Left ventricle myocardium inferior (tissue), 1 donor: ENCODE data around the gene ATP5IF1. TPM values are rescaled to one million over a fixed set of nuclear protein-coding genes. Genes with fewer than 3 reads are reported as not detected.

Experiments used
- DNase-seq: peaks from one replicate; pipeline ENCODE4 v3.0.0-alpha.2; 2020
- H3K27ac ChIP-seq: fragments of 200-600 bp; replicated peaks from 2 replicates; pipeline ENCODE4 v1.8.0; 2021
- H3K27me3 ChIP-seq: fragments of 200-600 bp; 2 replicates; pipeline ENCODE4 v1.8.0; 2021; ENCODE audit warnings: low read depth
- H3K36me3 ChIP-seq: fragments of 200-600 bp; 2 replicates; pipeline ENCODE4 v1.8.0; 2021
- H3K4me1 ChIP-seq: fragments of 200-600 bp; 2 replicates; pipeline ENCODE4 v1.8.0; 2021
- H3K4me3 ChIP-seq: fragments of 200-600 bp; 2 replicates; pipeline ENCODE4 v1.8.0; 2021; ENCODE audit warnings: mild to moderate bottlenecking, moderate library complexity
- H3K9me3 ChIP-seq: fragments of 200-600 bp; replicated peaks from 2 replicates; pipeline ENCODE4 v1.8.0; 2021
- CTCF ChIP-seq: fragments of 200-600 bp; IDR thresholded peaks from 2 replicates; pipeline ENCODE4 v1.8.0; 2021; ENCODE audit warnings: antibody characterized with exemption, mild to moderate bottlenecking, borderline replicate concordance
- intact Hi-C: fragments of 100-400 bp; cut with micrococcal nuclease; formaldehyde crosslinking; loops from one replicate; pipeline ENCODE4 v1.11.0; 2022
- total RNA-seq: library from RNA; stranded (reverse); fragmentation: NEBNext Ultra II Directional; extraction: Animal tissue kit (Norgen Biotek cat#: 25700); gene quantifications from one replicate; pipeline ENCODE4 v1.2.1, GENCODE V29; 2021
- donor health status: DM: no; HTN: yes; CAD: no; lungs with severe emphysema.

ATP5IF1 gene
- total RNA-seq, 1 donor from 2014 or later = 430 TPM

- TF ChIP-seq CTCF = no peak
- Histone ChIP-seq H3K27me3 (no peaks in the 10 kb centered on the region), H3K4me3 (no peak overlapping the region), H3K9me3 (no peaks in the 10 kb centered on the region), H3K27ac (peak overlapping the region; percentile 92), H3K36me3 (peaks cover 9% of the 10 kb centered on the region), H3K4me1 (peaks cover 75% of the 10 kb centered on the region)
- DNase-seq = no peak
- intact Hi-C loops = no loop called here
These were observed 4.1 kb downstream of the ATP5IF1 start for GRCh38 chr1:28240024-28240423.

GRCh38 chr1:28241638-28242241 lies 5.8 kb downstream of the ATP5IF1 start:
- Histone ChIP-seq H3K9me3 (no peaks in the 10 kb centered on the region), H3K36me3 (peaks cover 9% of the 10 kb centered on the region), H3K27ac (peak overlapping the region; percentile 27), H3K4me3 (no peak overlapping the region), H3K4me1 (peaks cover 76% of the 10 kb centered on the region), H3K27me3 (no peaks in the 10 kb centered on the region)
- intact Hi-C loops = no loop called here
- DNase-seq = no peak
- TF ChIP-seq CTCF = no peak

- Histone ChIP-seq H3K9me3 (no peaks in the 10 kb centered on the region), H3K4me3 (no peak overlapping the region), H3K36me3 (no peaks in the 10 kb centered on the region), H3K27ac (peak overlapping the region; percentile 94), H3K4me1 (peaks cover 73% of the 10 kb centered on the region), H3K27me3 (no peaks in the 10 kb centered on the region)
- intact Hi-C loops = no loop called here
- no peak for DNase-seq
- TF ChIP-seq CTCF = no peak
These were observed 7.9 kb downstream of the ATP5IF1 start for GRCh38 chr1:28243685-28244311.

- no peak overlapping the region for H3K4me3 ChIP-seq
- peak overlapping the region; percentile 94 for H3K27ac ChIP-seq
- intact Hi-C loops = no loop called here
These were observed 8.8 kb downstream of the ATP5IF1 start for GRCh38 chr1:28244549-28245251.

GRCh38 chr1:28246427-28246832 lies 10.5 kb downstream of the ATP5IF1 start:
- Histone ChIP-seq H3K4me1 (peaks cover 67% of the 10 kb centered on the region), H3K36me3 (no peaks in the 10 kb centered on the region), H3K27ac (peak overlapping the region; percentile 94), H3K9me3 (no peaks in the 10 kb centered on the region), H3K4me3 (peak overlapping the region; percentile 71), H3K27me3 (no peaks in the 10 kb centered on the region)
- intact Hi-C loops = no loop called here
- TF ChIP-seq CTCF = no peak
- no peak for DNase-seq

More at GRCh38 chr1:28244549-28245251, 8.8 kb downstream of the ATP5IF1 start:
- DNase-seq = peak; percentile 25
- no peaks in the 10 kb centered on the region for H3K9me3 ChIP-seq
- H3K36me3 ChIP-seq = no peaks in the 10 kb centered on the region
- no peaks in the 10 kb centered on the region for H3K27me3 ChIP-seq
- TF ChIP-seq CTCF = no peak
- H3K4me1 ChIP-seq = peaks cover 73% of the 10 kb centered on the region
